Subcutaneous adipose tissue (tissue), 4 donors: ENCODE data around the gene B3GALNT2. TPM values are rescaled to one million over a fixed set of nuclear protein-coding genes. Genes with fewer than 3 reads are reported as not detected.

Experiments used
- total RNA-seq, 4 donors: library from RNA; depleted of rRNA; stranded (reverse); fragments of >200 nt; gene quantifications; one replicate each; pipeline ENCODE4 v1.1.0, GENCODE V29; 2016
- TF ChIP-seq, protein P1 (sequence below): fragments of 450-650 bp; IDR thresholded peaks from one replicate; pipeline ENCODE4 v1.5.1; 2016; ENCODE audit warnings: low read depth, mild to moderate bottlenecking, control low read depth, antibody characterized with exemption, moderate library complexity

Gene B3GALNT2
- total RNA-seq, 4 donors from 2014 or later: 15.4 to 19.4 (median 17.5) TPM

DNA sequence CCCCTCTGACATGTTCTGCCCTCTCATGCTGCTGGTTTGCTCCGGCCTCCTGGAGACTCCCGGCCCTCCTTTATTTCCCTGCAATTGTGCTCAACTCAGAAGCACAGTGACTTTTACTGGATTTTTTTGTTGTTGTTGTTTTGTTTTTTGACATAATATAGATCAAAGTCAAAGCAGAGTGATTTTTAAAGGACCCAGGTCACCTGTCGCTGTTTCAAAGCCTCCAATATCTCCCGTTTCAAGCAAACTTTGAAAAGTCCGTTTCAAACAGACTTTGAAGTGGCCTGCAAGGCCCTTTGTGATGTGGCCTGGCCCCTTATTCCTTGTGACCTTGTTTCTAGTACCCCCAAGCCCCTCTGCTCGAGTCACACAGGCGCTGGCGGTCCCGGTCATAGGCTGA lies 78.9 kb downstream of the B3GALNT2 start:
- TF ChIP-seq, protein P1, sequence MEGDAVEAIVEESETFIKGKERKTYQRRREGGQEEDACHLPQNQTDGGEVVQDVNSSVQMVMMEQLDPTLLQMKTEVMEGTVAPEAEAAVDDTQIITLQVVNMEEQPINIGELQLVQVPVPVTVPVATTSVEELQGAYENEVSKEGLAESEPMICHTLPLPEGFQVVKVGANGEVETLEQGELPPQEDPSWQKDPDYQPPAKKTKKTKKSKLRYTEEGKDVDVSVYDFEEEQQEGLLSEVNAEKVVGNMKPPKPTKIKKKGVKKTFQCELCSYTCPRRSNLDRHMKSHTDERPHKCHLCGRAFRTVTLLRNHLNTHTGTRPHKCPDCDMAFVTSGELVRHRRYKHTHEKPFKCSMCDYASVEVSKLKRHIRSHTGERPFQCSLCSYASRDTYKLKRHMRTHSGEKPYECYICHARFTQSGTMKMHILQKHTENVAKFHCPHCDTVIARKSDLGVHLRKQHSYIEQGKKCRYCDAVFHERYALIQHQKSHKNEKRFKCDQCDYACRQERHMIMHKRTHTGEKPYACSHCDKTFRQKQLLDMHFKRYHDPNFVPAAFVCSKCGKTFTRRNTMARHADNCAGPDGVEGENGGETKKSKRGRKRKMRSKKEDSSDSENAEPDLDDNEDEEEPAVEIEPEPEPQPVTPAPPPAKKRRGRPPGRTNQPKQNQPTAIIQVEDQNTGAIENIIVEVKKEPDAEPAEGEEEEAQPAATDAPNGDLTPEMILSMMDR: no peak

DNA sequence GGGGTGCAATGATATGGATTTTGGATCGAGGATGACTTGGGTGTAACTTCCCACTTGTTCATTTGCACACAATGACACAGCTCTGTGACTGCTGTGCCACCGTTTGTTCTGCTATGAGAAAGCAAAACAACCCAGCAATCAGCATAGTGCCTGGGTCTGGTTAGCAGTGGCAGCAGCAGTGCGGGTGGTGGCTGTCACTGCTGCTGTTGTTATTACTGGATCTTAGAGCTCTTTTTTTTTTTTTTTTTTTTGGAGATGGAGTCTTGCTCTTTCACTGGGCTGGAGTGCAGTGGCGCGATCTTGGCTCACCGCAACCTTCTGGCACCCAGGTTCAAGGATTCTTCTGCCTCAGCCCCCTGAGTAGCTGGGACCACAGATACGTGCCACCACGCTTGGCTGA lies 80.2 kb downstream of the B3GALNT2 start:
- TF ChIP-seq, protein P1: no peak

DNA sequence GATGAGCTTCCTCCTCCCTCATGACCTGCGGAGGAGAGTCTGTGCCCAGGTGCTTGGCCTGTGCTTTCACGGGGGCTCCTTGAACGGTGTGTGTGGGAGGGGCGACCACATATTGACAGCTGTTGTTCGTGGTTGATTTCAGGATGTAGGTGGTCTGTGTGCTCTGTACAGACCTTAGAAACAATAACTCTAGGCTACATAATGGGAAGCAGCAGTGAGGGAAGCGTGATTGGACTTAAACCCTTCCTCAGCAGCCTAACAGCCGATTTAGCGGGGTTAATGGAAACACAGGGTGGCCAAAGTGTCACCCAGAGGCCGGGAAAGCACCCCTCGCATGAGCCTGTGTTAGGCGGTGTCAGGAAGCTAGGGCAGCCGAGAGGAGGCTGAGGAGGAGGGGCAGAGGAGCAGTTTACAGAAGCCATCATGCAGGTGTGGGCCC lies 81.0 kb downstream of the B3GALNT2 start:
- TF ChIP-seq, protein P1: no peak

DNA sequence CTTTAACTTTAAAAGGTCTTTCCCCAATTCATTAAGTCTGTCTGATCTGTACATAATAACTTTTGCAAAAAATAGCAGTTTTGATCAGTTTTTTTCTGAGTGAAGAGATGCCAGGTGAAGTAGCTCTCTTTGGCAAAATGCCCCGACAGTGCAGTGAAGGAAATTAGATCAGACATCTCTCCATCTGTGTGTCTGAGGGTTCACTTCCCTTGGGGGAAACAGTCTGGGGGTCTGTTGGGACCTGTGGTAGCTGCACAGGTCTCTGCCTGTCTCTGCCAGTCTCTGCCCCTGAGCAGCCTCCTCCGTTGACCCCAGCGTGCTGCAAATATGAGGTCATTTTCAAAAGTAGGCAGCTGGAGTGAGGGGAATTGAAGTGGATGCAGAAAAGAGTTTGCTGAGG lies 82.5 kb downstream of the B3GALNT2 start:
- TF ChIP-seq, protein P1: no peak

DNA sequence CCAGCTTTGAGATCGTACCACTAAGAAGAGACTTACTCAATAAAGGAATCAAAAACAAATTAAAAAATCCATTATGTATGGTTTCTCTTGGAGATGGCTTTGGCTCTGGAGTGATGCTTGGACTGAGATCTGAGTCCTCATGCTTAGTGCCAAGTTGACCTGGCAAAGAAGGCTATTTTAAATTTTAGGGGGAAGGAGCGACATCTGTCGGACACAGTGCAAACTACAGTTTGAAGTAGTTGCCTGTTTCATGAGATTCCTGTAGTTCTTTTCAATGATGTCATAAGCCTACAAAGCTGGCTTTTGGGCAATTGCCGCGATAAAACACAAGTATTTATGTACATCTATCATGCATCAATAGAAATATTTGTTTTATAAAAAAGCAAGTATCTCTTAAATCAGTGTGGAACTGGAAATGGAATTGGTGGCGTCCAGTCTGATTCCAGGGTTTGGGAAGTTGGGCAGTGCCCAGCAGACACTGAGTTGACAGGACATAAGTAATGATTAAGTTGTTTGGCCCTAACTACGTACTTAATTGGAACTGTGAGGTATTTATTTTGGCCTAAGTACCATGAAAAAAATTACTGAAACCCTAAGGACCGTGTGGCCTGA lies 87.1 kb downstream of the B3GALNT2 start:
- TF ChIP-seq, protein P1: no peak

DNA sequence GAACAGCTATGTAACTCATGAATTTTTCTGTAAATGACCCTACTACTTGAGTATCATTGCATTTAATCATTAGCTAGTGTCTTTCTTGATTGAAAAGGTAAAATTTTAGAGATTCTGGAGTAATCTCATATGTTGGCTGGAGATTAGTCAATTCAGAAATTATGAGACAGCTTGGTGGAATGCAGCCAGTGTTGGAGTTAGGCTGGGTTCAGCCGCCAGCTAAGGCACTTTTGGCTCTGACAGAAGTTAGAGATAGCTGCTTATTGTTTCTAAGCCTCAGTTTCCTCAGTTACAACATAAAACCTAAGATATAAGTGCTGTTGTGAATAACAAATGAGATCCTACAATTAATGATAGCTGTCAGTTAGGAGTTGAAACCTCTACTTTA lies 87.6 kb downstream of the B3GALNT2 start:
- TF ChIP-seq, protein P1: no peak

DNA sequence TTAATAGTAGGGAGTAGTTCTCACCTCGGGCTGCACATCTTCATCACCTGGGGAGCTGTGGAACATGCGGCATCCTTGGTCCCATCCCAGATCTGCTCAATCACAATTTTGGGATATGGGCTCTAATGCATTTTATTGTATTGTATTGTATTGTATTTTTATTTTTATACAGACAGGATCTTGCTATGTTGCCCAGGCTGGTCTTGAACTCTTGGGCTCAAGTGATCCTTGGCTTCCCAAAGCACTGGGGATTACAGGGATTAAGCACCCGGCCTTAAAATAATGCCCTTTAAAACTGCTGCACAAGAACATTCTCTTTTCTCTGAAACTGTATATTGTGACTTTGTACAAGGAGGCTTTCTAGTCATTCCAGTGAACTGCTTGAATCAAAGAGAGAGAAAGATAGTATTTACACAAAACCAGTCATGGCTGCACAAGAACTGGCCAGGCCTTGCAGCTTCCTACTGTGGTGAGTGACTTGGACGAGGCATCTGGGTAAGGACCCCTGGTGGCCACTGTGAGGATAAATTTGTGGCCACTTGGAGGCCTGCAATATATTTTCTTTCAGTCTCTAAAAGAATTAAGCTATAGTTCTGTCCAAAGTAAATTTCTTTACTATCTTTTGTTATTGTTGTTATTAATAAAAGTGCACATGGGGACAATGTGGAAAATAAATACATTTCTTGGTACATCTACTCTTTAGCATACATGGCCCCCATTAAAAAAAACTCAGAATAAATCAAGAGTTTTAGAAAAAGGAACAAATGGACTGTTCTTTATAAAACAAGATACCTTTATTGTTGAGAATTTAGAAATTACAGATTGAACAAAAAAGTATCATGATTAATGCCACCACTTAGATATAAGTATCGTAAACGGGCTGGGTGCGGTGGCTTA lies 89.0 kb downstream of the B3GALNT2 start:
- TF ChIP-seq, protein P1: no peak
